Parathyroid adenoma (tissue), 2 donors: Measurements from ENCODE around the gene YDJC.
A peak's percentile ranks its signal among the peaks of the same experiment; 100 is the strongest.
"Not testable (repeated sequence)": the region's sequence is repeated elsewhere in the genome, so short reads cannot be mapped to it uniquely, and the experiment has no call there.

Source experiments
- H2AFZ ChIP-seq: fragments of 300-600 bp; sonication (generic); one replicate; pipeline ENCODE4 v1.7.0; 2017; ENCODE audit warnings: antibody characterized with exemption, mild to moderate bottlenecking
- H3K27ac ChIP-seq: fragments of 300-600 bp; sonication (generic); one replicate; pipeline ENCODE4 v1.7.0; 2017
- H3K27me3 ChIP-seq: fragments of 300-600 bp; sonication (generic); one replicate; pipeline ENCODE4 v1.7.0; 2017; ENCODE audit warnings: low read length; ENCODE audit not compliant: control insufficient read depth, insufficient read depth
- H3K36me3 ChIP-seq: fragments of 300-600 bp; sonication (generic); one replicate; pipeline ENCODE4 v1.7.0; 2017; ENCODE audit warnings: low read length; ENCODE audit not compliant: control insufficient read depth, insufficient read depth
- H3K4me1 ChIP-seq: fragments of 300-600 bp; sonication (generic); one replicate; pipeline ENCODE4 v1.7.0; 2017; ENCODE audit warnings: control low read depth
- H3K4me2 ChIP-seq: fragments of 300-600 bp; sonication (generic); one replicate; pipeline ENCODE4 v1.7.0; 2017; ENCODE audit warnings: low read length
- H3K4me3 ChIP-seq: fragments of 300-600 bp; sonication (generic); one replicate; pipeline ENCODE4 v1.7.0; 2017; ENCODE audit warnings: low read depth, low read length
- H3K79me2 ChIP-seq: fragments of 300-600 bp; sonication (generic); one replicate; pipeline ENCODE4 v1.7.0; 2017; ENCODE audit warnings: control low read depth
- H3K9ac ChIP-seq: fragments of 300-600 bp; sonication (generic); one replicate; pipeline ENCODE4 v1.7.0; 2017; ENCODE audit warnings: mild to moderate bottlenecking
- H3K9me3 ChIP-seq: fragments of 300-600 bp; sonication (generic); one replicate; pipeline ENCODE4 v1.7.0; 2017; ENCODE audit warnings: low read length; ENCODE audit not compliant: control insufficient read depth
- TF ChIP-seq, protein P1 (sequence below): fragments of 300-600 bp; sonication (generic); IDR thresholded peaks from one replicate; pipeline ENCODE4 v1.7.0; 2017; ENCODE audit warnings: antibody characterized with exemption, mild to moderate bottlenecking
- donor health status: primary hyperparathyroidism.

YDJC gene

DNA sequence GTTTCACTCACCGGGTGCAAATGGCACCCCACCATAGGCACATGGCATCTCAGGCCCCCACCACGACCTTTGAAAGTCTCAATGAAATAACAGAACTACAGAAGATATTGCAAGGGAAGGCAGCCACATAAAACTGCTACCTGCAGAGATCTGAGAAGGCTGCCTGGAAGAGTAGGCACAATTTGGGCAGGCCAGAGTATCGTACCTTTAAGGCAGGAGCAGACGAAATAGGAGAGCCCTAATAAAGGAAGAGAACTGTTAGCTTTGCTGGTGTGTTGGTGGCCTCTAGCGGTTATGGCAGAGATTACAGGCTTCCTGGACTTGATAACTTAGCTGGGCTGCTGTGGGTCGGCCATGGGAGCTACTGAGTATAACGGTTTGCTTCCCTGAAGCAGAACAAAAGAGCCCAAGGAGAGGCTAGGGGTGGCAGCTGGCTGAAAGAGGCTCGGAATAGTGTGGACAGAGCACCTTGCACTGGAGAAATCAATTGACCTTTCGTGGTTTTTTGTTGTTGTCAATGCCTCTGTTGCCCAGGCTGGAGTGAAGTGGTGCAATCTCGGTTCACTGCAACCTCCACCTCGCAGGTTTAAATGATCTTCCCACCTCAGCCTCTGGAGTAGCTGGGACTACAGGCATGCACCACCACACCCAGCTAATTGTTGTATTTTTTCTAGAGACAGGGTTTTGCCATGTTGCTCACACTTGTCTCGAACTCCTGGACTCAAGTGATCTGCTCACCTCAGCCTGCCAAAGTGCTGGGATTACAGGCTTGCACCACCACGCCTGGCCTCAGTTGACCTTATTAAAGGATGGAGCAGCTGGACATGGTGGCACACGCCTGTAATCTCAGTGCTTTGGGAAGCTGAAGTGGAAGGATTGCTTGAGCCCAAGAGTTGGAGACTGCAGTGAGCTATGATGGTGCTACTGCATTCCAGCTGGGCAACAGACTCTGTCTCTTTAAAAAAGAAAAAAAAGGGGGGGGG lies 17.1 kb upstream of the YDJC start:
- H3K9ac ChIP-seq: no peak overlapping the region
- no peaks in the 10 kb centered on the region for H3K36me3 ChIP-seq
- no peak overlapping the region for H2AFZ ChIP-seq
- H3K4me3 ChIP-seq: no peak overlapping the region
- no peaks in the 10 kb centered on the region for H3K9me3 ChIP-seq
- no peak overlapping the region for H3K27ac ChIP-seq
- H3K4me2 ChIP-seq: no peak overlapping the region
- H3K4me1 ChIP-seq: no peaks in the 10 kb centered on the region
- TF ChIP-seq, protein P1, sequence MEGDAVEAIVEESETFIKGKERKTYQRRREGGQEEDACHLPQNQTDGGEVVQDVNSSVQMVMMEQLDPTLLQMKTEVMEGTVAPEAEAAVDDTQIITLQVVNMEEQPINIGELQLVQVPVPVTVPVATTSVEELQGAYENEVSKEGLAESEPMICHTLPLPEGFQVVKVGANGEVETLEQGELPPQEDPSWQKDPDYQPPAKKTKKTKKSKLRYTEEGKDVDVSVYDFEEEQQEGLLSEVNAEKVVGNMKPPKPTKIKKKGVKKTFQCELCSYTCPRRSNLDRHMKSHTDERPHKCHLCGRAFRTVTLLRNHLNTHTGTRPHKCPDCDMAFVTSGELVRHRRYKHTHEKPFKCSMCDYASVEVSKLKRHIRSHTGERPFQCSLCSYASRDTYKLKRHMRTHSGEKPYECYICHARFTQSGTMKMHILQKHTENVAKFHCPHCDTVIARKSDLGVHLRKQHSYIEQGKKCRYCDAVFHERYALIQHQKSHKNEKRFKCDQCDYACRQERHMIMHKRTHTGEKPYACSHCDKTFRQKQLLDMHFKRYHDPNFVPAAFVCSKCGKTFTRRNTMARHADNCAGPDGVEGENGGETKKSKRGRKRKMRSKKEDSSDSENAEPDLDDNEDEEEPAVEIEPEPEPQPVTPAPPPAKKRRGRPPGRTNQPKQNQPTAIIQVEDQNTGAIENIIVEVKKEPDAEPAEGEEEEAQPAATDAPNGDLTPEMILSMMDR: peak; percentile 74
- H3K79me2 ChIP-seq: no peaks in the 10 kb centered on the region
- no peaks in the 10 kb centered on the region for H3K27me3 ChIP-seq

DNA sequence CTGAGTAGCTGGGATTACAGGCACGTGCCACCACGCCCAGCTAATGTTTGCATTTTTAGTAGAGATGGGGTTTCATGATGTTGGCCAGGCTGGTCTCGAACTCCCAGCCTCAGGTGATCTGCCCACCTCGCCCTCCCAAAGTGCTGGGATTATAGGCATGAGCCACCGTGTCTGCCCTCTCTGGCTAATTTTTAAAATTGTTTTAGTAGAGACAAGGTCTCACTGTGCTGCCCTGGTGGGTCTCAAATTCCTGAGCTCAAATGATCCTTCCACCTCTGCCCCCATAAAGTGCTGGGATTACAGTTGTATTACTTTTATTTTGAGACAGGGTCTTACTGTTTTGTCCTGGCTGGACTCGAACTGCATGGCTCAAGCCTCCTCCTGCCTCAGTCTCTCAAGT lies 15.7 kb upstream of the YDJC start:
- not testable (repeated sequence) for H2AFZ ChIP-seq, H3K9ac ChIP-seq, H3K4me2 ChIP-seq, H3K4me3 ChIP-seq, H3K27ac ChIP-seq, H3K36me3 ChIP-seq, H3K27me3 ChIP-seq, H3K4me1 ChIP-seq, H3K79me2 ChIP-seq, H3K9me3 ChIP-seq

DNA sequence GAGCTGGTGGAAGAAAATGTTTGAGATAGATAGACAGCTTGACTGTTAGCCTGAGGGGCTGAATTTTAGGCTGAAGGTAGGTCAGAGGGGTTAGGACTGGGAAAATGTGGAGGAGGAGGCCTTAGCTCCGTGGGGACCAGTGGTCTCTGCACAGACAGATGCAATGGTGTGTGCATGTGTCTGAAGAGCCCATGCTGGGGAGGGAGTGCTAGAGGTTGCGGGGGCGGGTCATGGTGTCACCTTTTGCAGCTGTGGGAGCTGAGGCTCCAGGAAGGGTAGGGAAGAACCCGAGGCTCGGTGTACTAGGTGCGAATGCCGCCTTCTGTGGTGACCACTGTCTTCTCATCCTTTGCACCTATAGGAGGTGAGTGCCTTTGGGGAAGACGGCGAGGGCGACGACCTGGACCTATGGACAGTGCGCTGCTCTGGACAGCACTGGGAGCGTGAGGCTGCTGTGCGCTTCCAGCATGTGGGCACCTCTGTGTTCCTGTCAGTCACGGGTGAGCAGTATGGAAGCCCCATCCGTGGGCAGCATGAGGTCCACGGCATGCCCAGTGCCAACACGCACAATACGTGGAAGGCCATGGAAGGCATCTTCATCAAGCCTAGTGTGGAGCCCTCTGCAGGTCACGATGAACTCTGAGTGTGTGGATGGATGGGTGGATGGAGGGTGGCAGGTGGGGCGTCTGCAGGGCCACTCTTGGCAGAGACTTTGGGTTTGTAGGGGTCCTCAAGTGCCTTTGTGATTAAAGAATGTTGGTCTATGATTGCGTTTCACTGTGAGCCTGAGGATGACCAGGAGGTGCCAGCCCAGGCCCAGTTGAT lies 13.9 kb upstream of the YDJC start:
- H3K4me1 ChIP-seq: no peaks in the 10 kb centered on the region
- H3K27me3 ChIP-seq: no peaks in the 10 kb centered on the region
- TF ChIP-seq, protein P1: no peak
- no peak overlapping the region for H3K4me3 ChIP-seq
- H3K9me3 ChIP-seq: no peaks in the 10 kb centered on the region
- H3K4me2 ChIP-seq: no peak overlapping the region
- no peak overlapping the region for H2AFZ ChIP-seq
- no peak overlapping the region for H3K9ac ChIP-seq
- H3K27ac ChIP-seq: no peak overlapping the region
- no peaks in the 10 kb centered on the region for H3K79me2 ChIP-seq
- no peaks in the 10 kb centered on the region for H3K36me3 ChIP-seq

DNA sequence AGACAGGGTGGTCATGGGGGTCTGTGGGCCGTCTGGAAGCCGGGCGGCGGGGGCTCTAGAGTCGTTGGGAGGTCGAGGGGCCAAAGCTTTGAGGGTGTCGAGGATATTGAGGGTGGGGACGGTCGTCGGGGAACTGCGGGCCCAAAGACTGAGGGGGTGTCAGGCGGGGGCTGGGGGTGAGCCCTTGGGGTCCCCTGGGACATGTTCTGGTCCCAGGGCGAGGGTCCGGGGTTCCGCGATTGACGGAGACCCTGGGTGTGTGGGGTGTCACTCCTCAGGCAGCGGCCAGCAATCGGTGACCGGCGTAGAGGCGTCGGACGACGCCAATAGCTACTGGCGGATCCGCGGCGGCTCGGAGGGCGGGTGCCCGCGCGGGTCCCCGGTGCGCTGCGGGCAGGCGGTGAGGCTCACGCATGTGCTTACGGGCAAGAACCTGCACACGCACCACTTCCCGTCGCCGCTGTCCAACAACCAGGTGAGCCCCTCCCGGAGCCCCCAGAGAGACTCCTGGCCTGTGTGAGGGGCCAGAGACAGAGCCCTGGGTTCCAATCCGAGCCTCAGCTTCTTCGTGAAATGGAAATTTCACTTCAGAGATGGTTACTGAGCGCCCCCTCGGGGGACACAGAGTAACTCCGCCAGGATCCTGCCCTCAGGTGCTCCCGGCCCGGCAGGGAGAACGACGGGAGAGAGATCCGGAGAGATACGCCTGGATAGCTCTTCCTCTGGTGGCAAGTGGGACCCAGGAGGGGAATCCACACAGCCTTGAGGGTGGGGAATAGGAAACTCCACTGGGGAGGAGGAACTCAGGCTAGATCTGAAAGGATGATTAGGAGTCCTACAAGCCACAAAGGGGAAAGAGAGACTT lies 13.0 kb upstream of the YDJC start:
- Histone ChIP-seq H3K36me3 (no peaks in the 10 kb centered on the region), H2AFZ (peak overlapping the region; percentile 91), H3K9me3 (no peaks in the 10 kb centered on the region), H3K27ac (peak overlapping the region; percentile 29), H3K79me2 (no peaks in the 10 kb centered on the region), H3K9ac (no peak overlapping the region), H3K27me3 (no peaks in the 10 kb centered on the region), H3K4me1 (no peaks in the 10 kb centered on the region), H3K4me3 (peak overlapping the region; percentile 79), H3K4me2 (peak overlapping the region; percentile 95)
- TF ChIP-seq, protein P1: peak; percentile 24
